ENCODE measurements around the gene CINP. TPM values are rescaled to one million over a fixed set of nuclear protein-coding genes. Genes with fewer than 3 reads are reported as not detected.

The CINP gene
- total RNA-seq, 1 donor from 2014 or later: 34.4 TPM

DNA sequence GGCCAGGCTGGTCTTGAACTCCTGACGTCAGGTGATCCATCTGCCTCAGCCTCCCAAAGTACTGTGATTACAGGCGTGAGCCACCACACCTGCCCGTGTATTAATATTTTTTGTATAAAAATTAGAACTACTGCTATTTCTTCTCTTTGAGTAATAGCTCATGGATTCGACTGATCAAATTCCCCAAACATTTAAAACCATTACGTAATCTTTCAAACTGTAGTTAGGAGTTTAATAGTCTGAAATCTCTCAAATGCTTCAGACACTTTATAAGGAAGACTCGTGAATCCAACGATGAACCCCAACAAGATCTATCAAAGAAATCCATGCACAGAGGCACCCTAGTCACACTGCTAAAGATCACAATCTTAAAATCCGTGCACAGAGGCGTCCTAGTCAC, 16.1 kb upstream of the CINP start:
- Histone ChIP-seq H3K36me3 (peaks cover 38% of the 10 kb centered on the region), H3K27ac (no peak overlapping the region), H3K4me3 (no peak overlapping the region), H3K27me3 (no peaks in the 10 kb centered on the region), H3K9me3 (no peaks in the 10 kb centered on the region), H3K4me1 (no peaks in the 10 kb centered on the region)
- TF ChIP-seq, protein P1, sequence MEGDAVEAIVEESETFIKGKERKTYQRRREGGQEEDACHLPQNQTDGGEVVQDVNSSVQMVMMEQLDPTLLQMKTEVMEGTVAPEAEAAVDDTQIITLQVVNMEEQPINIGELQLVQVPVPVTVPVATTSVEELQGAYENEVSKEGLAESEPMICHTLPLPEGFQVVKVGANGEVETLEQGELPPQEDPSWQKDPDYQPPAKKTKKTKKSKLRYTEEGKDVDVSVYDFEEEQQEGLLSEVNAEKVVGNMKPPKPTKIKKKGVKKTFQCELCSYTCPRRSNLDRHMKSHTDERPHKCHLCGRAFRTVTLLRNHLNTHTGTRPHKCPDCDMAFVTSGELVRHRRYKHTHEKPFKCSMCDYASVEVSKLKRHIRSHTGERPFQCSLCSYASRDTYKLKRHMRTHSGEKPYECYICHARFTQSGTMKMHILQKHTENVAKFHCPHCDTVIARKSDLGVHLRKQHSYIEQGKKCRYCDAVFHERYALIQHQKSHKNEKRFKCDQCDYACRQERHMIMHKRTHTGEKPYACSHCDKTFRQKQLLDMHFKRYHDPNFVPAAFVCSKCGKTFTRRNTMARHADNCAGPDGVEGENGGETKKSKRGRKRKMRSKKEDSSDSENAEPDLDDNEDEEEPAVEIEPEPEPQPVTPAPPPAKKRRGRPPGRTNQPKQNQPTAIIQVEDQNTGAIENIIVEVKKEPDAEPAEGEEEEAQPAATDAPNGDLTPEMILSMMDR (IDR thresholded peaks at IDR 0.05): no peak
- intact Hi-C loops (cut with DNase I): no loop called here
- DNase-seq: no peak
- no peak for ATAC-seq

DNA sequence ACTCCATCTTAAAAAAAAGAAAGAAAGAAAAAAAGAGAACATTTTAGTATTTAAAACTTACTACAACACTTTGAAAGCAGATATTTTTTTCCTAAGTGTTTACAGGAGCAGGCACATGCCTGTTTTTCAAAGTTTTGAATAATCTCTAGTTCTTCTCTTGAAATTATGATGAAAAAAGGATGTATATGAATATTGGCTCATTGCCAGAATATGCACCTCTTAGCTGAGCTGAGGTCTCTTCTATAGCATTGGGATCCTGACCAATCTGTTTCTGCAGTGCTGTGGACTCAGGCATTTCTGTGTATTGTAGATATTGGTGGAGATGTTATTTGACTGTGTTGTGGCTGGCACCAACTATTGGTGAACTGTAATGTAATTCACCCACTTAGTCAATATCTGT, 15.0 kb upstream of the CINP start:
- intact Hi-C loops (cut with DNase I): no loop called here
- Histone ChIP-seq H3K27me3 (no peaks in the 10 kb centered on the region), H3K4me1 (no peaks in the 10 kb centered on the region), H3K9me3 (no peaks in the 10 kb centered on the region), H3K36me3 (peaks cover 38% of the 10 kb centered on the region), H3K27ac (no peak overlapping the region), H3K4me3 (no peak overlapping the region)
- TF ChIP-seq, protein P1 (IDR thresholded peaks at IDR 0.05): no peak
- no peak for DNase-seq
- no peak for ATAC-seq

DNA sequence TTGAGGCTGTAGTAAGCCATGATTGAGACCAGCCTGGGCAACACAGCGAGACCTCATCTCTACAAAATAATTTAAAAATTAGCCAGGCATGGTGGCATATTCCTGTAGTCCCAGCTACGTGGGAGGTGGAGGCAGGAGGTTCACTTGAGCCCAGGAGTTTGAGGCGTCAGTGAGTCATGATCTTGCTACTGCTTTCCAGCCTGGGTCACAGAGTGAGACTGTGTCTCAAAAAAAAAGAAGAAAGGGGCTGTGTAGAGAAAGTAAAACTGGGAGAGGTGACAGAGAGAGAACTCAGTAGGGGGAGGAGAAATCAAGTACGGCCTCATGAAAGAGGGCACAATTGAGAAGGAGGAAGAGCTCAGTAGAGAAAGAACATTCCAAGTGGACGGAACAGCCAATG, 12.4 kb upstream of the CINP start:
- Histone ChIP-seq H3K27me3 (no peaks in the 10 kb centered on the region), H3K4me3 (no peak overlapping the region), H3K4me1 (no peaks in the 10 kb centered on the region), H3K9me3 (no peaks in the 10 kb centered on the region), H3K27ac (no peak overlapping the region), H3K36me3 (peaks cover 23% of the 10 kb centered on the region)
- no peak for ATAC-seq
- intact Hi-C loops (cut with DNase I): no loop called here
- DNase-seq: no peak
- TF ChIP-seq, protein P1 (IDR thresholded peaks at IDR 0.05): no peak

DNA sequence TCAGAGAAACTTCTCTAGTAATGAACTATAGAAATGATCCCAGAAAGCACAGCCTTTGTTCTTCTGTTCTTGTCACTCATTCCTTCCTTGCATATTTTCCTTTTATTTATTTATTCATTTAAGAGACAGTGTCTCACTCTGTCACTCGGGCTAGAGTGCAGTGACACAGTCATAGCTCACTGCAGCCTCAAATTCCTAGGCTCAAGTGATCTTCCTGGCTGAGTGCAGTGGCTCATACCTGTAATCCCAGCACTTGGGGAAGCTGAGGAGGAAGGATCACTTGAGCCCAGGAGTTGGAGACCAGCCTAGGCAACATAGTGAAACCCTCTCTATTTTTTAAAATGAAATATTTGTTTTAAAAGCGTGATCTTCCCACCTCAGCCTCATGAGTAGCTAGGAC, 11.6 kb upstream of the CINP start:
- intact Hi-C loops (cut with DNase I): no loop called here
- Histone ChIP-seq H3K9me3 (no peaks in the 10 kb centered on the region), H3K27ac (no peak overlapping the region), H3K36me3 (peaks cover 22% of the 10 kb centered on the region), H3K4me1 (no peaks in the 10 kb centered on the region), H3K4me3 (no peak overlapping the region), H3K27me3 (no peaks in the 10 kb centered on the region)
- DNase-seq: no peak
- TF ChIP-seq, protein P1 (IDR thresholded peaks at IDR 0.05): no peak
- peak; percentile 30 for ATAC-seq

DNA sequence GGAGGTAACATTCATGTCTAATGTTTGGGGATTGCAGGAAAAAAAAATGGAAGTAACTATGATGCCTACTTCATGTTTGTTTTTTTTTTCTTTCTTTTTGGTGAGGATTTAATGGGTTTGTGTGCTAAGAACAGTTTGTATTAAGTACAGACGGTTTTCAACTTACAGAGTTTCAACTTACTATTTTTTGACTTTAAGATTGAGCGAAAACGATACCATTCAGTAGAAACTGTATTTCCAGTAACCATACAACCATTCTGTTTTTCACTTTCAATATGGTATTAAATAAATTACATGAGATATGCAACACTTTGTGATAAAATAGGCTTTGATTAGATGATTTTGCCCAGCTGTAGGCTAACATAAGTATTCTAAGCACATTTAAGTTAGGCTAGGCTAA, 10.4 kb upstream of the CINP start:
- ATAC-seq (no peak), DNase-seq (no peak)
- Histone ChIP-seq H3K4me3 (no peak overlapping the region), H3K27me3 (no peaks in the 10 kb centered on the region), H3K9me3 (no peaks in the 10 kb centered on the region), H3K4me1 (no peaks in the 10 kb centered on the region), H3K36me3 (peaks cover 16% of the 10 kb centered on the region), H3K27ac (no peak overlapping the region)
- intact Hi-C loops (cut with DNase I): no loop called here
- TF ChIP-seq, protein P1 (IDR thresholded peaks at IDR 0.05): no peak

DNA sequence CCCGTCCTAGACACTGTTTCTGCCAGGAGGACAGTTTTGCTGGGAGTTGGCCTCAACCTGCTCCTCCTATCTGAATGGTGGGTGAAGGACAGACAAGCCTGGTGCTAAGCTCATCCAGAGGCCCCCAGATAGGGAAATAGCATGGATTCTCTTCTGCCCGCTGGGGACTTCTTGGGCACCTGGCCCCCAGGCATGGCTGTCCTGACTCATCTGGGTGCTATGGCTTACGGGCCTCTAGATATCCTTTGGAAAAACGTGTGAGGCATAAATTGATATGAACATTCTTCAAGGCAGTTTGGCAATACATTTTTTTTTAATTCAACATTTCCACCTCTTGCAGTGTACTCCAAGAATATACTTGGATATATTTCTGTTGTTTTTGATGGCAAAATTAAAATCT, 8.7 kb upstream of the CINP start:
- TF ChIP-seq, protein P1 (IDR thresholded peaks at IDR 0.05): no peak
- no peaks in the 10 kb centered on the region for H3K4me1 ChIP-seq
- DNase-seq (no peak), ATAC-seq (no peak)
- H3K27ac ChIP-seq: no peak overlapping the region
- intact Hi-C loops (cut with DNase I): no loop called here
- H3K4me3 ChIP-seq: no peak overlapping the region
- H3K9me3 ChIP-seq: no peaks in the 10 kb centered on the region
- H3K36me3 ChIP-seq: no peaks in the 10 kb centered on the region
- H3K27me3 ChIP-seq: no peaks in the 10 kb centered on the region

All from upper lobe of right lung (tissue), 1 donor.